ENCODE measurements around the gene MRAP.

DNA sequence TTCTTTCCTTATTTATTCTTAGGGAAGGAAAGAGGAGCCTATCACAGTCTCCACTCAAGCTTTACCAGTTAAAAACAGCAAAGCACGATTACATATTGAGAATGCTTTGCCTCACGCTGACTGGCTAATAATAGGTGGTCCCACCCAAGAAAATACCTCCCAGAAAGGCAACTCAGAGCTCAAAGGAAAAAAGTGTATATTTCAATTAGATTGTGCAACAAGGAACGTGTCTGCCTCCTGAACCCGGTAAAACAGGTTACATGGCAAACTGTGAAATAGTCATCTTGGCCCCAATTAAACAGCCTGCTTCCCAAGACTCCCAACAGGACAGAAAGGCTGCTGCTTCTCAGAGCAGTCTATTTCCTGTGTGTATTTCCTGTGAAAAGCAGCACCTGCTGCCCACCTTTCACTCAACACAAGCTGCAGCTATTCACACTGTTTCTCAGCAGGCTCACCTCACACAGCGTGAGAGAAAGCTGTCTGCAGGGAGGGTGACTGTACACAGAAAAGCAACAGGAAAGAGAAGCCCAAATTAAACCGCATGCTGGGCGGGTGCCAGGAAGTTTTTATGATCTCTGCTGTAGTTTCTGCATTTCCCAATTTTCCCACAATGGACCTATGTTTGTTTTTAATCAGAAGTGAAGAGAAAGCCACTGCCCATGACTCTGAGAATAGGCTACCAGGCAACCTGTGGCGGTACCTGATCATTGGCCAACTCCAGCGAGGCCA lies 50.1 kb downstream of the MRAP start:
- TF ChIP-seq GATA2 (IDR thresholded peaks at IDR 0.05; ENCODE audit: low read depth, low read length) (no peak), GATA3 (IDR thresholded peaks at IDR 0.05; ENCODE audit: low read depth, low read length) (no peak)
